Activated T-helper 1 cell treated with Interleukin-2 at 50 U/mL for 16 hours (primary cell): Measurements from ENCODE around the gene GATA6.

Source experiments
- DNase-seq: peaks from one replicate; pipeline ENCODE4 v3.0.0-alpha.2; 2020; ENCODE audit warnings: low read depth

The GATA6 gene

GRCh38 chr18:22166069-22166950 lies 3.1 kb upstream of the GATA6 start:
- no peak for DNase-seq

GRCh38 chr18:22167091-22167470 lies 2.3 kb upstream of the GATA6 start:
- DNase-seq: no peak

GRCh38 chr18:22167471-22168241 lies 1.7 kb upstream of the GATA6 start:
- no peak for DNase-seq

GRCh38 chr18:22168360-22168921 lies 948 bp upstream of the GATA6 start:
- DNase-seq: no peak

- no peak for DNase-seq
Measured at GRCh38 chr18:22169889-22170420, 566 bp downstream of the GATA6 start.

- DNase-seq: no peak
Measured at GRCh38 chr18:22170421-22171257, 1.2 kb downstream of the GATA6 start.

GRCh38 chr18:22171258-22172119 lies 2.1 kb downstream of the GATA6 start:
- no peak for DNase-seq

- no peak for DNase-seq
Measured at GRCh38 chr18:22172120-22172582, 2.8 kb downstream of the GATA6 start.

- DNase-seq: no peak
Measured at GRCh38 chr18:22172594-22173049, 3.2 kb downstream of the GATA6 start.

- DNase-seq: no peak
Measured at GRCh38 chr18:22173221-22173927, 4.0 kb downstream of the GATA6 start.

GRCh38 chr18:22173928-22174301 lies 4.5 kb downstream of the GATA6 start:
- no peak for DNase-seq

- DNase-seq: no peak
Measured at GRCh38 chr18:22174341-22175145, 5.2 kb downstream of the GATA6 start.

GRCh38 chr18:22175346-22175745 lies 6.0 kb downstream of the GATA6 start:
- DNase-seq: no peak

GRCh38 chr18:22176420-22177326 lies 7.3 kb downstream of the GATA6 start:
- no peak for DNase-seq

- DNase-seq: no peak
Measured at GRCh38 chr18:22177327-22177871, 8.0 kb downstream of the GATA6 start.

- no peak for DNase-seq
Measured at GRCh38 chr18:22179174-22179573, 9.8 kb downstream of the GATA6 start.

GRCh38 chr18:22179631-22180030 lies 10.2 kb downstream of the GATA6 start:
- DNase-seq: no peak

GRCh38 chr18:22180722-22181121 lies 11.3 kb downstream of the GATA6 start:
- no peak for DNase-seq
